Astrocyte of the cerebellum (primary cell): ENCODE measurements around the gene MAGED1.
"Not testable (repeated sequence)": the region's sequence is repeated elsewhere in the genome, so short reads cannot be mapped to it uniquely, and the experiment has no call there.

Experiments used
- DNase-seq: peaks from one replicate; pipeline ENCODE4 v3.0.0-alpha.2; 2011; ENCODE audit warnings: low read depth
- H3K4me3 ChIP-seq: 2 replicates; pipeline ENCODE4 v1.5.1; 2011; ENCODE audit warnings: mild to moderate bottlenecking, low read depth, low read length, moderate library complexity
- in situ Hi-C: cut with HindIII; loops from 2 replicates; pipeline ENCODE4 v1.10.0; 2017; ENCODE audit warnings: low sequenced_read_pairs
- TF ChIP-seq, protein P1 (sequence below): IDR thresholded peaks from 2 replicates; pipeline ENCODE4 v1.5.1; 2012; ENCODE audit warnings: low read length, low read depth, moderate library complexity, mild to moderate bottlenecking; ENCODE audit errors: missing control alignments

The MAGED1 gene

DNA sequence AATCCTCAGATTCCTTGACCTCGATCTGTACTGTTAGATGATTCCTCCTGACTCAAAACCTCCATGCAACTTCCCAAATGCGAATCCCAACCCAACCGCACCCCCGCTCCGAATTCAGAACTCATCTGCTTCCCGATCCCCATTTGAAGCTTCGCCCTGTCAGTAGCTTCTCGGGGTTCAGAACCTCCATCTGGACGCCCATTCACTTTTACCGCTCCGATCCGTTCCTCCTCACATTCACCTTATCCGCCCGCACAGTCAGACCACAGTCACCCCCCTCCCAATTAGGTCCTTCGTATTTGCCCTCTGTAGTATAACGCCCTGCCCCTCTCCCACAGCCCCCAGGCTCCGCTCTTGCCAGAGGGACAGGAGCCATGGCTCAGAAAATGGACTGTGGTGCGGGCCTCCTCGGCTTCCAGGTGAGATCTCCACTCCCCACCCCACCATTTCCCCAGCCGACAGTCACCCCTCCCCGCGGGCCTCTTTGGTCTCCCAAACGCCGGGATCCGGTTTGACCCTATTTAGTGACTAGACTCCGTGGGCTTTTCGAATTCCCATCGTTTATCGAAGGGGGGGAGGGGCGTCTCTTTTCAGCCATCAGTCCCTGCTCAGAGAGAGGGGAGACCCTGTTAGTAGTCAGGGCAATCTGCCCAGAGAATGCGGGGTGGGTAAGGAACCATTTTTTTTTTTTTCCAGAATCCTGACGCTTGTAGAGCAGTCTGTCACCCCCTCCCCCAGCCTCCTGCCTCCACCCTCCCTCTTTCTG, 691 bp downstream of the MAGED1 start:
- H3K4me3 ChIP-seq: peak overlapping the region; percentile 86
- TF ChIP-seq, protein P1, sequence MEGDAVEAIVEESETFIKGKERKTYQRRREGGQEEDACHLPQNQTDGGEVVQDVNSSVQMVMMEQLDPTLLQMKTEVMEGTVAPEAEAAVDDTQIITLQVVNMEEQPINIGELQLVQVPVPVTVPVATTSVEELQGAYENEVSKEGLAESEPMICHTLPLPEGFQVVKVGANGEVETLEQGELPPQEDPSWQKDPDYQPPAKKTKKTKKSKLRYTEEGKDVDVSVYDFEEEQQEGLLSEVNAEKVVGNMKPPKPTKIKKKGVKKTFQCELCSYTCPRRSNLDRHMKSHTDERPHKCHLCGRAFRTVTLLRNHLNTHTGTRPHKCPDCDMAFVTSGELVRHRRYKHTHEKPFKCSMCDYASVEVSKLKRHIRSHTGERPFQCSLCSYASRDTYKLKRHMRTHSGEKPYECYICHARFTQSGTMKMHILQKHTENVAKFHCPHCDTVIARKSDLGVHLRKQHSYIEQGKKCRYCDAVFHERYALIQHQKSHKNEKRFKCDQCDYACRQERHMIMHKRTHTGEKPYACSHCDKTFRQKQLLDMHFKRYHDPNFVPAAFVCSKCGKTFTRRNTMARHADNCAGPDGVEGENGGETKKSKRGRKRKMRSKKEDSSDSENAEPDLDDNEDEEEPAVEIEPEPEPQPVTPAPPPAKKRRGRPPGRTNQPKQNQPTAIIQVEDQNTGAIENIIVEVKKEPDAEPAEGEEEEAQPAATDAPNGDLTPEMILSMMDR: no peak
- no peak for DNase-seq
- in situ Hi-C loops: no loop called here

DNA sequence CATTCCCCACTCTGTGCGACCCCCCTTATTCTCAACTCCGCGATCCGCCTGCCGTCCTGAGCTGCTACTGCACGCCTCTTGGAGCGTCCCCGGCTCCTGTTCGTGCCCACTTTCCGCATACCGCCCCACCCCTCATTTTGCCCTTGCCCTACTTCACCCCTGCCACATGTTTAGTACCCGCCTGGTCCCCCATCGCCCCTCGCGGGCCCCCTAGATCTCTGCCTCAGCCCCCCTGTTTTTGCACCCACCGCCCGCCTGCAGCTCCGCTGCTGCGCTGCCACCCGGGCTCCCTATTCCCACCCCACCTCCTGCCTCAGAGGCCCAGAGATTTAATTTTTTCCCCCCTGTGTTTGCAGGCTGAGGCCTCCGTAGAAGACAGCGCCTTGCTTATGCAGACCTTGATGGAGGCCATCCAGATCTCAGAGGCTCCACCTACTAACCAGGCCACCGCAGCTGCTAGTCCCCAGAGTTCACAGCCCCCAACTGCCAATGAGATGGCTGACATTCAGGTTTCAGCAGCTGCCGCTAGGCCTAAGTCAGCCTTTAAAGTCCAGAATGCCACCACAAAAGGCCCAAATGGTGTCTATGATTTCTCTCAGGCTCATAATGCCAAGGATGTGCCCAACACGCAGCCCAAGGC, 1.4 kb downstream of the MAGED1 start:
- TF ChIP-seq, protein P1: no peak
- DNase-seq: no peak
- in situ Hi-C loops: no loop called here
- peak overlapping the region; percentile 86 for H3K4me3 ChIP-seq

DNA sequence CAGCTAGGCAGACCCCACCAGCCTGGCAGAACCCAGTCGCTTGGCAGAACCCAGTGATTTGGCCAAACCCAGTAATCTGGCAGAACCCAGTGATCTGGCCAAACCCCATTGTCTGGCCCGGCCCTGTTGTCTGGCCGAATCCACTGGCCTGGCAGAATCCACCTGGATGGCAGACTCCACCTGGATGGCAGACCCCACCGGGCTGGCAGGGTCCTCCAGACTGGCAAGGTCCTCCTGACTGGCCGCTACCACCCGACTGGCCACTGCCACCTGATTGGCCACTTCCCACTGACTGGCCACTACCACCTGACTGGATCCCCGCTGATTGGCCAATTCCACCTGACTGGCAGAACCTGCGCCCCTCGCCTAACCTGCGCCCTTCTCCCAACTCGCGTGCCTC, 3.2 kb downstream of the MAGED1 start:
- in situ Hi-C loops: no loop called here
- H3K4me3 ChIP-seq: peak overlapping the region; percentile 86
- no peak for DNase-seq
- TF ChIP-seq, protein P1: no peak

DNA sequence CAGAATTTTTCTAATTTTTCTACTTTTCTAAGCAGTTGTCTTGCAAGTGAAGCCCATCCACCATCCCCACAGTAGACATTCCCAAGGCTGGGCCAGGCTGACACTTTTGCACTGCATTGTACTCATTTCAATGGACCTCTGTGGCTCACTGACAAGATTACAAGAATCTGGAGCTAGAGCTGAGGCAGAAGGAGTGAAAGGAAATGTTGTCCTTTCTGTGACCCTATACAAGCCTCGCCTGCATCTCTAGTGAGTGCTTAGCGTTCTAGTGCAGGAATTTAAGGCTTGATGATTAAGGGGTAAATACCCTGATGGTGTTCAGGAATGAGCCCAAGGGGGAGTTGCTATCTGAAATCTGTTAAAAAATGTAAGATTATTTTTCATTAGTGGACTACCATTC, 6.3 kb downstream of the MAGED1 start:
- in situ Hi-C loops: no loop called here
- TF ChIP-seq, protein P1: no peak
- DNase-seq: no peak

DNA sequence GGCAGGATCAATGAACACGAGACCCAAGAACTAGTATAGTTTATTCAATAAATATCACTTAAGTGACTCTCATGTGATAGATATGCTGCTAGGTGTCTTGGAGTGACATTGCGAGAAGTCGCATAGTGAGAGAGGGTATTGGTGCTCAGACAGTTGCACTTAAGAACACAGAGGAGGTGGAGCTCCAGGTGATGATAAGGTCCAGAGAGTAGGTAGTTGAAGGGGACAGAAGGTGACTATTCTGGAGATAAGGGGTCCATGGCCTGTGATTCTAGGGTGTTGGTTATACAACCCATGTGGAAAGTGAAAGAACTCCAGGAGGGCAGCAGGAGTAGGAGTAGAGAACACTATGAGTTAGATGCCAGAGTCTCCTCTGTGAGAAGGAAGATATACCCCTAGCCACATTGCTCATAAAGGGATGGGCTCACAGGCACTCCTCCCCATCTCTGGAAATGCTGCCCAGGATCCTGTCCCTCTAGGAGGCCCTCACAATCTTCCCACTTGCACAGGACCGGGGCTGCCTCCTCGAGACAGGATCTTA, 9.2 kb downstream of the MAGED1 start:
- in situ Hi-C loops: no loop called here
- H3K4me3 ChIP-seq: no peak overlapping the region
- no peak for DNase-seq
- TF ChIP-seq, protein P1: no peak

More for the DNA sequence above, 6.3 kb downstream of the MAGED1 start:
- H3K4me3 ChIP-seq: no peak overlapping the region

DNA sequence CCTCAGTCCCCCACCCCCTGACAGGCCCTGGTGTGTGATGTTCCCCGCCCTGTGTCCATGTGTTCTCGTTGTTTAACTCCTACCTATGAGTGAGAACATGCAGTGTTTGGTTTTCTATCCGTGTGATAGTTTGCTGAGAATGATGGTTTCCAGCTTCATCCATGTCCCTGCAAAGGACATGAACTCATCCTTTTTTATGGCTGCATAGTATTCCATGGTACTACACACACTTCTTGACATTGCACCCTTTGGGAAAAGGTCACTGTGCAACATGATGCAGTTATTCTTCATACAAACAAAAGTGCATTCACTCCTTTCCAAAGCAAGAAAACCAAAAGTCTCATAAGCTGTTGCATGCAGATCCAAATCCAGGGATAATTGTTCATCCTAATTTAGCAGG, 11.7 kb downstream of the MAGED1 start:
- in situ Hi-C loops, H3K4me3 ChIP-seq, DNase-seq: not testable (repeated sequence)

DNA sequence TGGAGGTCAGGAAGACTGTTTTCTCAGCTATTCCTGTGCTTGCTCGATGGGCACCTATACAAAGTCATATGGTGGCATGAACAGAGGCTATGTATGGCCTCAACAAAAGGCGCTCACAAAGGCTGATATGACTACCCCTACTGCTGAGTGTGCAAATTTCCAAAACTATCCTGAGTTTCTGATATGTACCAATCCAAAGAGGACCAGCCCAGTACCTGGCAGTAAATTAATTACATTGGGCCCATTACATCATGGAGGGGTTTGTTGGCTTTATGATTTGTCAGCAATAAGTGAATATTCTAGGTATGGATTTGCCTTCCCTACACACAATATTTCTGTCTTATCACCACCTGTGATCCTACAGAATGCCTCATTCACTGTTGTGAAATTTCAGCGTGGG, 12.3 kb downstream of the MAGED1 start:
- DNase-seq: no peak
- TF ChIP-seq, protein P1: no peak
- no peak overlapping the region for H3K4me3 ChIP-seq
- in situ Hi-C loops: no loop called here
